Stimulated activated CD4-positive, alpha-beta T cell treated with anti-CD3 and anti-CD28 coated beads, Interleukin-12 subunit alpha, Interleukin-12 subunit beta, amount 100 ng/mL, for 24 hours (primary cell): ENCODE measurements around the gene HOXA9.

Experiments
- DNase-seq, 2 experiments: peaks; one replicate each; pipeline ENCODE4 v3.0.0-alpha.2; 2020; ENCODE audit warnings: low read depth in 2 of 2

The HOXA9 gene

GRCh38 chr7:27188386-27189294 is 23.3 kb upstream of the HOXA9 start:
- no peak for DNase-seq

- DNase-seq: no peak
Measured at GRCh38 chr7:27187475-27188385, 22.4 kb upstream of the HOXA9 start.

GRCh38 chr7:27186668-27187474 is 21.5 kb upstream of the HOXA9 start:
- no peak for DNase-seq

GRCh38 chr7:27185854-27186667 is 20.7 kb upstream of the HOXA9 start:
- no peak for DNase-seq

- no peak for DNase-seq
Measured at GRCh38 chr7:27185013-27185853, 19.9 kb upstream of the HOXA9 start, which contains the start of gene HOXA11. HOXA11 (minus strand) TSS chr7:27185232; CDS start chr7:27185144, 88 bp downstream.

- DNase-seq: no peak
Measured at GRCh38 chr7:27184337-27185012, 19.1 kb upstream of the HOXA9 start.

- DNase-seq: no peak
Measured at GRCh38 chr7:27183682-27184336, 18.5 kb upstream of the HOXA9 start.

GRCh38 chr7:27182861-27183681 is 17.7 kb upstream of the HOXA9 start:
- no peak for DNase-seq

GRCh38 chr7:27182285-27182841 is 17.0 kb upstream of the HOXA9 start:
- DNase-seq: no peak

- no peak for DNase-seq
Measured at GRCh38 chr7:27181795-27182275, 16.5 kb upstream of the HOXA9 start.

GRCh38 chr7:27180431-27181420 is 15.4 kb upstream of the HOXA9 start:
- DNase-seq: no peak

GRCh38 chr7:27179503-27180430 is 14.4 kb upstream of the HOXA9 start:
- DNase-seq: peak; percentile 37 to 59

GRCh38 chr7:27179030-27179429 is 13.7 kb upstream of the HOXA9 start:
- no peak for DNase-seq

- DNase-seq: no peak
Measured at GRCh38 chr7:27178366-27178765, 13.0 kb upstream of the HOXA9 start.

- no peak for DNase-seq
Measured at GRCh38 chr7:27177795-27178320, 12.5 kb upstream of the HOXA9 start.
